GM23338 (cell line): ENCODE data around the gene SFMBT2. TPM values are rescaled to one million over a fixed set of nuclear protein-coding genes. Genes with fewer than 3 reads are reported as not detected.

Experiments used
- ATAC-seq: fragments of 200-7000 bp; cut with Tn5 transposase; 3 replicates; pipeline ENCODE4 v1.9.1; 2020
- DNase-seq: peaks from one replicate; pipeline ENCODE4 v3.0.0-alpha.2; 2015; ENCODE audit warnings: low spot score
- H2AFZ ChIP-seq: fragments of 200-600 bp; sonication (generic); 2 replicates; pipeline ENCODE4 v1.8.0; 2016; ENCODE audit warnings: antibody characterized with exemption, mild to moderate bottlenecking, moderate library complexity
- H3F3A ChIP-seq: fragments of 200-600 bp; sonication (generic); replicated peaks from 2 replicates; pipeline ENCODE4 v1.8.0; 2017; ENCODE audit warnings: antibody characterized with exemption, mixed run types, low read depth
- H3K27ac ChIP-seq: fragments of 200-600 bp; sonication (generic); 2 replicates; pipeline ENCODE4 v1.6.1; 2016; ENCODE audit warnings: low read depth
- H3K27me3 ChIP-seq: fragments of 200-600 bp; sonication (generic); 2 replicates; pipeline ENCODE4 v1.8.0; 2016; ENCODE audit warnings: mild to moderate bottlenecking, mixed run types, moderate library complexity; ENCODE audit not compliant: insufficient read depth
- H3K36me3 ChIP-seq: fragments of 200-600 bp; sonication (generic); 2 replicates; pipeline ENCODE4 v1.8.0; 2016; ENCODE audit warnings: mild to moderate bottlenecking; ENCODE audit not compliant: insufficient read depth
- H3K4me1 ChIP-seq: fragments of 200-600 bp; sonication (generic); 2 replicates; pipeline ENCODE4 v1.8.0; 2016; ENCODE audit warnings: mild to moderate bottlenecking, moderate library complexity; ENCODE audit not compliant: insufficient read depth
- H3K4me2 ChIP-seq: fragments of 200-600 bp; sonication (generic); 2 replicates; pipeline ENCODE4 v1.7.1; 2017; ENCODE audit warnings: mixed run types
- H3K4me3 ChIP-seq: fragments of 200-600 bp; sonication (generic); 2 replicates; pipeline ENCODE4 v1.6.1; 2016; ENCODE audit warnings: mixed run types
- H3K79me2 ChIP-seq: fragments of 200-600 bp; sonication (generic); replicated peaks from 2 replicates; pipeline ENCODE4 v1.8.0; 2017; ENCODE audit warnings: mild to moderate bottlenecking; ENCODE audit not compliant: insufficient read depth
- H3K9me2 ChIP-seq: fragments of 200-600 bp; sonication (generic); 2 replicates; pipeline ENCODE4 v1.8.0; 2017; ENCODE audit not compliant: insufficient read depth
- H4K20me1 ChIP-seq: fragments of 200-600 bp; sonication (generic); replicated peaks from 2 replicates; pipeline ENCODE4 v1.8.0; 2017; ENCODE audit warnings: mild to moderate bottlenecking; ENCODE audit not compliant: insufficient read depth
- H3K27ac Mint-ChIP-seq: 2 replicates; pipeline ENCODE4 v1.8.0; 2020; ENCODE audit warnings: inconsistent platforms, mild to moderate bottlenecking, moderate library complexity, mixed read lengths
- H3K27me3 Mint-ChIP-seq: 3 replicates; pipeline ENCODE4 v1.8.0; 2022; ENCODE audit warnings: low read depth, mild to moderate bottlenecking, moderate library complexity, mixed read lengths, inconsistent platforms; ENCODE audit not compliant: insufficient read depth, poor library complexity
- H3K36me3 Mint-ChIP-seq: 3 replicates; pipeline ENCODE4 v1.8.0; 2021; ENCODE audit warnings: low read depth, mild to moderate bottlenecking, inconsistent platforms, moderate library complexity, mixed read lengths
- H3K4me1 Mint-ChIP-seq: 3 replicates; pipeline ENCODE4 v1.8.0; 2020; ENCODE audit warnings: mild to moderate bottlenecking, inconsistent platforms, mixed read lengths
- H3K4me3 Mint-ChIP-seq: 3 replicates; pipeline ENCODE4 v1.8.0; 2021; ENCODE audit warnings: moderate library complexity, mild to moderate bottlenecking, inconsistent platforms, mixed read lengths
- H3K9me3 Mint-ChIP-seq: 3 replicates; pipeline ENCODE4 v1.8.0; 2020; ENCODE audit warnings: moderate library complexity, mild to moderate bottlenecking, inconsistent platforms, mixed read lengths
- CREB1 ChIP-seq: fragments of 250-450 bp; sonication (Bioruptor Pico); IDR thresholded peaks from 2 replicates; pipeline ENCODE4 v1.5.0; 2020; ENCODE audit warnings: low read depth, mild to moderate bottlenecking, moderate library complexity
- EZH2 ChIP-seq: fragments of 200-600 bp; sonication (generic); IDR thresholded peaks from one replicate; pipeline ENCODE4 v1.8.0; 2017; ENCODE audit warnings: antibody characterized with exemption, mild to moderate bottlenecking, low read depth; ENCODE audit not compliant: unreplicated experiment
- EZH2phosphoT487 ChIP-seq: fragments of 200-600 bp; sonication (generic); IDR thresholded peaks from one replicate; pipeline ENCODE4 v1.8.1; 2018; ENCODE audit warnings: antibody characterized with exemption; ENCODE audit not compliant: unreplicated experiment
- JUNB ChIP-seq: IDR thresholded peaks from one replicate; pipeline ENCODE4 v1.6.1; 2016; ENCODE audit warnings: antibody characterized with exemption; ENCODE audit not compliant: unreplicated experiment
- NANOG ChIP-seq: IDR thresholded peaks from 2 replicates; pipeline ENCODE4 v1.6.1; 2016; ENCODE audit warnings: antibody characterized with exemption, borderline replicate concordance
- POLR2AphosphoS5 ChIP-seq: IDR thresholded peaks from 2 replicates; pipeline ENCODE4 v1.6.1; 2016; ENCODE audit warnings: antibody characterized with exemption, low read depth
- STAT1 ChIP-seq: IDR thresholded peaks from one replicate; pipeline ENCODE4 v1.6.1; 2016; ENCODE audit warnings: antibody characterized with exemption; ENCODE audit not compliant: unreplicated experiment
- polyA plus RNA-seq: library from polyadenylated mRNA; unstranded; fragments of >200 nt; fragmentation: Nextera tagmentation; extraction: Ambion mirVana; gene quantifications from 2 replicates; pipeline ENCODE4 v1.2.1, GENCODE V29; 2016
- total RNA-seq: library from RNA; depleted of rRNA; stranded (reverse); fragments of >200 nt; shearing (Covaris generic); gene quantifications from 2 replicates; pipeline ENCODE4 v1.2.3, GENCODE V29; 2014
- TF ChIP-seq, protein P1 (sequence below), 2 experiments: fragments of 200-600 bp in 1 of 2; sonication (generic) in 1 of 2; conservative IDR thresholded peaks; 2 replicates each; pipeline versions ENCODE4 v1.5.1 to v1.6.1; 2016 to 2017; ENCODE audit warnings: antibody characterized with exemption in 2 of 2, low read depth in 2 of 2, mild to moderate bottlenecking in 2 of 2, moderate library complexity in 1 of 2
- TF ChIP-seq, protein P2 (sequence below): IDR thresholded peaks from 2 replicates; pipeline ENCODE4 v1.6.1; 2016; ENCODE audit warnings: antibody characterized with exemption
- TF ChIP-seq, protein P3 (sequence below): IDR thresholded peaks from one replicate; pipeline ENCODE4 v1.6.1; 2018; ENCODE audit warnings: antibody characterized with exemption; ENCODE audit not compliant: unreplicated experiment

SFMBT2 gene
- total and polyA plus RNA-seq, 2 experiments from 2014 or later, result 2.7 to 6.7 TPM

DNA sequence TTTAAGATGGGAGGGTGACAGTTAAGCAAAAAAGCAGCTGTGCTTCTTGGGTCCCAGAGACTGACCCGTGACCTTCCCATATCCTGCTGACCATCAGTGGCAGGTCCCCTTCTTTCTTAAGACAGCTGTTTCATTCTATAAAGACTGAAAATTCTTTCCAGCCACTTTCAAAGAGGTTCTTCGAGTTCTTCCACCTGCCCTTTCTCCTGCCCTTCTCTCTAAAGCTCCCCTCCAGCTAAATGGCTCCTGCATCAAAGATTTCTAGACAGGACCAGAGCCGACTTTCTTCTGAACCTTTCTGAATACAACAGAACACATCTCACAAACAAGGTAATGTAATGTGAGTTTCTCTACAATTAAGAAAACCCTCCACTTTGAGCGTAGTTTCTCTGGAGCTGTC, 180.8 kb downstream of the SFMBT2 start:
- no peaks in the 10 kb centered on the region for H3K79me2 ChIP-seq
- peaks cover 6% of the 10 kb centered on the region; the same call in 2 of the 3 replicates for H3K4me1 Mint-ChIP-seq
- ATAC-seq (no peak), DNase-seq (no peak)
- H3K27ac ChIP-seq, result no peak overlapping the region
- H3K4me3 ChIP-seq, result no peak overlapping the region
- H2AFZ ChIP-seq, result no peak overlapping the region
- no peaks in the 10 kb centered on the region for H3F3A ChIP-seq
- H3K4me3 Mint-ChIP-seq, result no peak overlapping the region
- H3K4me1 ChIP-seq, result no peaks in the 10 kb centered on the region
- H3K27ac Mint-ChIP-seq, result no peak overlapping the region
- H3K36me3 ChIP-seq, result no peaks in the 10 kb centered on the region; the same call in 1 of the 2 replicates
- H4K20me1 ChIP-seq, result no peaks in the 10 kb centered on the region
- no peak for TF ChIP-seq NANOG
- no peak for TF ChIP-seq STAT1
- TF ChIP-seq JUNB, result no peak
- TF ChIP-seq, protein P1, sequence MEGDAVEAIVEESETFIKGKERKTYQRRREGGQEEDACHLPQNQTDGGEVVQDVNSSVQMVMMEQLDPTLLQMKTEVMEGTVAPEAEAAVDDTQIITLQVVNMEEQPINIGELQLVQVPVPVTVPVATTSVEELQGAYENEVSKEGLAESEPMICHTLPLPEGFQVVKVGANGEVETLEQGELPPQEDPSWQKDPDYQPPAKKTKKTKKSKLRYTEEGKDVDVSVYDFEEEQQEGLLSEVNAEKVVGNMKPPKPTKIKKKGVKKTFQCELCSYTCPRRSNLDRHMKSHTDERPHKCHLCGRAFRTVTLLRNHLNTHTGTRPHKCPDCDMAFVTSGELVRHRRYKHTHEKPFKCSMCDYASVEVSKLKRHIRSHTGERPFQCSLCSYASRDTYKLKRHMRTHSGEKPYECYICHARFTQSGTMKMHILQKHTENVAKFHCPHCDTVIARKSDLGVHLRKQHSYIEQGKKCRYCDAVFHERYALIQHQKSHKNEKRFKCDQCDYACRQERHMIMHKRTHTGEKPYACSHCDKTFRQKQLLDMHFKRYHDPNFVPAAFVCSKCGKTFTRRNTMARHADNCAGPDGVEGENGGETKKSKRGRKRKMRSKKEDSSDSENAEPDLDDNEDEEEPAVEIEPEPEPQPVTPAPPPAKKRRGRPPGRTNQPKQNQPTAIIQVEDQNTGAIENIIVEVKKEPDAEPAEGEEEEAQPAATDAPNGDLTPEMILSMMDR (conservative IDR thresholded peaks at IDR 0.05; ENCODE audit: low read depth in 2 of 2), result no peak
- TF ChIP-seq, protein P2, sequence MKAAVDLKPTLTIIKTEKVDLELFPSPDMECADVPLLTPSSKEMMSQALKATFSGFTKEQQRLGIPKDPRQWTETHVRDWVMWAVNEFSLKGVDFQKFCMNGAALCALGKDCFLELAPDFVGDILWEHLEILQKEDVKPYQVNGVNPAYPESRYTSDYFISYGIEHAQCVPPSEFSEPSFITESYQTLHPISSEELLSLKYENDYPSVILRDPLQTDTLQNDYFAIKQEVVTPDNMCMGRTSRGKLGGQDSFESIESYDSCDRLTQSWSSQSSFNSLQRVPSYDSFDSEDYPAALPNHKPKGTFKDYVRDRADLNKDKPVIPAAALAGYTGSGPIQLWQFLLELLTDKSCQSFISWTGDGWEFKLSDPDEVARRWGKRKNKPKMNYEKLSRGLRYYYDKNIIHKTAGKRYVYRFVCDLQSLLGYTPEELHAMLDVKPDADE, result no peak
- no peak for TF ChIP-seq POLR2AphosphoS5
- peaks cover 3% of the 10 kb centered on the region; the same call in 1 of the 3 replicates for H3K36me3 Mint-ChIP-seq
- H3K9me2 ChIP-seq, result no peaks in the 10 kb centered on the region
- no peak overlapping the region for H3K4me2 ChIP-seq
- no peaks in the 10 kb centered on the region for H3K27me3 ChIP-seq
- no peaks in the 10 kb centered on the region for H3K9me3 Mint-ChIP-seq
- peaks cover 2% of the 10 kb centered on the region for H3K27me3 Mint-ChIP-seq

DNA sequence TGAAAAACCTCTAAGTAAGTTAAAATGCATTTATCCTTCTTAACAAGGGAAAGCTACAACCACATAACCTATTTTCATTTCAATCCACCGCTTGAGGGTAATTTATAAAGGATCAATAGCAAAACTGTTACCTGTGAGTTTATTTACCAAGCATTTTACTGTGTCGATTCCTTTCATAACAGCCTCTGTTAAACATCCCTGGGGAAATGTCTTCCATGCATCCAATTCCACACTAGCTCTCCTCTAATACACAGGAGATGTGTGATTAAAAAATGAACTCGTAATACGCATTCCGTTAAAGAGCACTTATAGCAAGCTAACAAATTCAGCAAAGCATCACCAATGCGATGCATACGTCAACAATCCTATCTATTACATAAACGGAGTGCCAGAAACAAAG, 185.7 kb downstream of the SFMBT2 start:
- peaks cover 10% of the 10 kb centered on the region for H3K36me3 ChIP-seq
- H3K4me1 ChIP-seq, result no peaks in the 10 kb centered on the region
- ATAC-seq, result no peak
- H3K9me3 Mint-ChIP-seq, result peaks cover 17% of the 10 kb centered on the region
- no peaks in the 10 kb centered on the region for H4K20me1 ChIP-seq
- no peaks in the 10 kb centered on the region for H3F3A ChIP-seq
- H3K36me3 Mint-ChIP-seq, result peaks cover 25% of the 10 kb centered on the region
- H3K27ac ChIP-seq, result no peak overlapping the region
- H3K4me2 ChIP-seq, result no peak overlapping the region
- no peaks in the 10 kb centered on the region for H3K79me2 ChIP-seq
- peaks cover 4% of the 10 kb centered on the region; the same call in 1 of the 3 replicates for H3K4me1 Mint-ChIP-seq
- H3K4me3 ChIP-seq, result no peak overlapping the region
- no peaks in the 10 kb centered on the region for H3K27me3 ChIP-seq
- H3K27ac Mint-ChIP-seq, result no peak overlapping the region
- no peaks in the 10 kb centered on the region for H3K9me2 ChIP-seq
- H2AFZ ChIP-seq, result no peak overlapping the region
- no peak overlapping the region for H3K4me3 Mint-ChIP-seq
- peaks cover 2% of the 10 kb centered on the region for H3K27me3 Mint-ChIP-seq
- DNase-seq, result no peak
- TF ChIP-seq, protein P2, result no peak
- TF ChIP-seq JUNB, result no peak
- TF ChIP-seq EZH2, result no peak
- TF ChIP-seq EZH2phosphoT487, result no peak
- no peak for TF ChIP-seq CREB1 (CRISPR knock-in tag)
- TF ChIP-seq, protein P3, sequence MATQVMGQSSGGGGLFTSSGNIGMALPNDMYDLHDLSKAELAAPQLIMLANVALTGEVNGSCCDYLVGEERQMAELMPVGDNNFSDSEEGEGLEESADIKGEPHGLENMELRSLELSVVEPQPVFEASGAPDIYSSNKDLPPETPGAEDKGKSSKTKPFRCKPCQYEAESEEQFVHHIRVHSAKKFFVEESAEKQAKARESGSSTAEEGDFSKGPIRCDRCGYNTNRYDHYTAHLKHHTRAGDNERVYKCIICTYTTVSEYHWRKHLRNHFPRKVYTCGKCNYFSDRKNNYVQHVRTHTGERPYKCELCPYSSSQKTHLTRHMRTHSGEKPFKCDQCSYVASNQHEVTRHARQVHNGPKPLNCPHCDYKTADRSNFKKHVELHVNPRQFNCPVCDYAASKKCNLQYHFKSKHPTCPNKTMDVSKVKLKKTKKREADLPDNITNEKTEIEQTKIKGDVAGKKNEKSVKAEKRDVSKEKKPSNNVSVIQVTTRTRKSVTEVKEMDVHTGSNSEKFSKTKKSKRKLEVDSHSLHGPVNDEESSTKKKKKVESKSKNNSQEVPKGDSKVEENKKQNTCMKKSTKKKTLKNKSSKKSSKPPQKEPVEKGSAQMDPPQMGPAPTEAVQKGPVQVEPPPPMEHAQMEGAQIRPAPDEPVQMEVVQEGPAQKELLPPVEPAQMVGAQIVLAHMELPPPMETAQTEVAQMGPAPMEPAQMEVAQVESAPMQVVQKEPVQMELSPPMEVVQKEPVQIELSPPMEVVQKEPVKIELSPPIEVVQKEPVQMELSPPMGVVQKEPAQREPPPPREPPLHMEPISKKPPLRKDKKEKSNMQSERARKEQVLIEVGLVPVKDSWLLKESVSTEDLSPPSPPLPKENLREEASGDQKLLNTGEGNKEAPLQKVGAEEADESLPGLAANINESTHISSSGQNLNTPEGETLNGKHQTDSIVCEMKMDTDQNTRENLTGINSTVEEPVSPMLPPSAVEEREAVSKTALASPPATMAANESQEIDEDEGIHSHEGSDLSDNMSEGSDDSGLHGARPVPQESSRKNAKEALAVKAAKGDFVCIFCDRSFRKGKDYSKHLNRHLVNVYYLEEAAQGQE, result no peak
- no peak for TF ChIP-seq POLR2AphosphoS5
- no peak for TF ChIP-seq NANOG
- TF ChIP-seq STAT1, result no peak
